K562 (cell line): Measurements from ENCODE around the gene TRAF3. TPM values are rescaled to one million over a fixed set of nuclear protein-coding genes. Genes with fewer than 3 reads are reported as not detected.
"Not testable (repeated sequence)": the region's sequence is repeated elsewhere in the genome, so short reads cannot be mapped to it uniquely, and the experiment has no call there.

Source experiments
- ATAC-seq: fragments of 200-7000 bp; cut with Tn5 transposase; 3 replicates; pipeline ENCODE4 v1.9.1; 2020; ENCODE audit warnings: moderate library complexity
- BruUV-seq: library from RNA; stranded (reverse); fragments of 400-500 nt; replicated peaks from 2 replicates; lab custom pipeline; 2021; lab: Mats Ljungman, UMichigan
- CTCF ChIA-PET: fragments of 300-600 bp; formaldehyde crosslinking; extraction: SDS; loops from one replicate; lab custom pipeline; 2021; ENCODE audit warnings: low intra/inter-chr PET ratio; lab: Yijun Ruan, JAX
- POLR2A ChIA-PET: fragments of 300-600, 350-650 bp; sonication (Branson Sonifier 250); formaldehyde crosslinking; extraction: SDS; loops from one replicate; lab custom pipeline; 2021; ENCODE audit warnings: antibody characterized with exemption, inconsistent platforms; lab: Yijun Ruan, JAX
- DNase-seq, 4 experiments: peaks; one replicate each; pipeline versions ENCODE4 v3.0.0 to v3.0.0-alpha.2; 2011 to 2018; ENCODE audit warnings: low spot score in 3 of 4, mixed read lengths in 3 of 4; ENCODE audit errors: extremely low read depth in 1 of 4
- FAIRE-seq: peaks from 2 replicates; lab custom pipeline; 2011; peaks lifted over from hg19 to GRCh38; lab: Jason Lieb, UNC
- H2AFZ ChIP-seq: 2 replicates; pipeline ENCODE4 v1.6.0; 2011; ENCODE audit warnings: low read depth, low read length, control low read depth, inconsistent platforms
- H3K27ac ChIP-seq: fragments of 200-600 bp; 3 replicates; pipeline ENCODE4 v1.8.0; 2011; ENCODE audit warnings: low read depth, mild to moderate bottlenecking, control low read depth, inconsistent platforms, low read length, moderate library complexity, mixed read lengths; ENCODE audit errors: extremely low read depth
- H3K27me3 ChIP-seq, 2 experiments: fragments of 300-600 bp in 1 of 2; 2 replicates in 1 of 2; 3 replicates in 1 of 2; pipeline versions ENCODE4 v1.6.0 to v1.8.0; 2011; ENCODE audit warnings: inconsistent platforms in 2 of 2, low read length in 2 of 2, mild to moderate bottlenecking in 1 of 2, mixed read lengths in 1 of 2, moderate library complexity in 1 of 2; ENCODE audit not compliant: control insufficient read depth in 2 of 2, insufficient read depth in 2 of 2
- H3K36me3 ChIP-seq: fragments of 300-600 bp; 3 replicates; pipeline ENCODE4 v1.8.0; 2011; ENCODE audit warnings: mild to moderate bottlenecking, low read length, inconsistent platforms; ENCODE audit not compliant: control insufficient read depth, insufficient read depth
- H3K4me1 ChIP-seq, 2 experiments: fragments of 200-600 bp in 1 of 2; replicated peaks in 1 of 2; 2 replicates in 1 of 2; 3 replicates in 1 of 2; pipeline versions ENCODE4 v1.5.1 to v1.8.0; 2011; ENCODE audit warnings: inconsistent platforms in 2 of 2, low read length in 2 of 2, mild to moderate bottlenecking in 1 of 2, mixed read lengths in 1 of 2, moderate library complexity in 1 of 2; ENCODE audit not compliant: control insufficient read depth in 2 of 2, insufficient read depth in 2 of 2
- H3K4me2 ChIP-seq: 2 replicates; pipeline ENCODE4 v1.6.1; 2011; ENCODE audit warnings: low read length, control low read depth, inconsistent platforms, mixed read lengths; ENCODE audit not compliant: insufficient read depth
- H3K4me3 ChIP-seq: fragments of 200-600 bp; sonication (generic), shearing (Covaris generic); 2 replicates; pipeline ENCODE4 v1.5.1; 2016; ENCODE audit warnings: control low read depth, inconsistent platforms
- H3K79me2 ChIP-seq: fragments of 200-600 bp; 3 replicates; pipeline ENCODE4 v1.8.0; 2011; ENCODE audit warnings: low read length, inconsistent platforms; ENCODE audit not compliant: control insufficient read depth, insufficient read depth
- H3K9ac ChIP-seq, 2 experiments: 2 replicates each; pipeline versions ENCODE4 v1.6.0 to v1.6.1; 2011; ENCODE audit warnings: low read depth in 2 of 2, low read length in 2 of 2, control low read depth in 1 of 2, inconsistent platforms in 1 of 2, mild to moderate bottlenecking in 1 of 2, mixed read lengths in 1 of 2; ENCODE audit not compliant: insufficient read depth in 1 of 2
- H3K9me1 ChIP-seq: one replicate; pipeline ENCODE4 v1.6.0; 2011; ENCODE audit warnings: inconsistent platforms, mild to moderate bottlenecking, low read length, moderate library complexity; ENCODE audit not compliant: control insufficient read depth, insufficient read depth
- H3K9me3 ChIP-seq: replicated peaks from 2 replicates; pipeline ENCODE4 v1.5.1; 2011; ENCODE audit warnings: low read depth, low read length, inconsistent platforms; ENCODE audit not compliant: control insufficient read depth, insufficient read depth
- H4K20me1 ChIP-seq: replicated peaks from 2 replicates; pipeline ENCODE4 v1.6.1; 2011; ENCODE audit warnings: low read length, inconsistent platforms, mixed read lengths; ENCODE audit not compliant: control insufficient read depth, insufficient read depth
- CBX8 ChIP-seq: fragments of 200-600 bp; sonication (generic); IDR thresholded peaks from 2 replicates; pipeline ENCODE4 v1.6.1; 2012; ENCODE audit warnings: borderline replicate concordance, mixed run types, low read depth, mild to moderate bottlenecking, moderate library complexity, mixed read lengths, low read length, control low read depth, inconsistent platforms; ENCODE audit not compliant: poor library complexity, severe bottlenecking; ENCODE audit errors: extremely low read depth
- FOXJ3 ChIP-seq: sonication (generic); formaldehyde crosslinking; IDR thresholded peaks from 2 replicates; pipeline ENCODE4 v1.4.0; 2020; ENCODE audit warnings: mild to moderate bottlenecking, missing genetic modification reagents
- NR2F6 ChIP-seq: fragments of 450-650 bp; formaldehyde crosslinking; IDR thresholded peaks from 2 replicates; pipeline ENCODE4 v1.4.0; 2020; ENCODE audit warnings: mild to moderate bottlenecking
- RHOXF2B ChIP-seq: fragments of 250-450 bp; sonication (Bioruptor Pico); conservative IDR thresholded peaks from 2 replicates; pipeline ENCODE4 v1.5.1; 2021
- SIN3B ChIP-seq: fragments of 450-650 bp; IDR thresholded peaks from 2 replicates; pipeline ENCODE4 v1.6.1; 2017; ENCODE audit warnings: low read depth, mild to moderate bottlenecking, moderate library complexity
- WGBS: fragments of 100-300 bp; shearing (Covaris generic); methylation state at CpG from one replicate; pipeline ENCODE4 v1.1.6; 2016; ENCODE audit warnings: low coverage, mixed read lengths; ENCODE audit not compliant: insufficient coverage; ENCODE audit errors: missing lambda C conversion rate; 5-methylcytosine and 5-hydroxymethylcytosine counted together
- in situ Hi-C: fragments of 300-500 bp; cut with MboI; formaldehyde crosslinking; loops from 4 replicates; pipeline ENCODE4 v1.15.0; 2018; ENCODE audit warnings: inconsistent platforms, mixed read lengths
- intact Hi-C: fragments of 100-400 bp; cut with micrococcal nuclease; formaldehyde crosslinking; loops from 2 replicates; pipeline ENCODE4 v1.14.2; 2022
- polyA plus RNA-seq, 8 experiments: library from polyadenylated mRNA; depleted of rRNA in 4 of 8; stranded (reverse) in 5 of 8; unstranded in 3 of 8; fragments of >200 nt; fragmentation: Nextera tagmentation in 2 of 8; fragmentation: Illumina TruSeq in 1 of 8; extraction: Ambion mirVana in 2 of 8; extraction: Trizol in 1 of 8; gene quantifications; 2 replicates each; pipeline versions ENCODE4 v1.2.1 to v1.2.3, GENCODE V29; 2011 to 2014; ENCODE audit warnings: inconsistent platforms in 1 of 8, missing spikeins in 1 of 8
- total RNA-seq, 7 experiments: library from RNA; depleted of rRNA in 6 of 7; stranded (reverse); fragments of >200 nt in 6 of 7; fragmentation: Illumina TruSeq in 2 of 7; extraction: Trizol in 2 of 7; gene quantifications; 2 replicates each; pipeline versions ENCODE4 v1.2.1 to v1.2.3, GENCODE V29; 2011 to 2021; ENCODE audit warnings: low replicate concordance in 1 of 7
- TF ChIP-seq, protein P1 (sequence below): fragments of 450-650 bp; IDR thresholded peaks from 2 replicates; pipeline ENCODE4 v1.6.1; 2018; ENCODE audit not compliant: partially characterized antibody

Gene TRAF3
- total and polyA plus RNA-seq, 9 of the 15 experiments (the other 6 are each of a cell fraction or from before 2014, with no cell fraction given): 0.52 to 21.3 (median 9.9) TPM

- TF ChIP-seq CBX8 (no peak), RHOXF2B (CRISPR knock-in tag) (no peak), NR2F6 (CRISPR knock-in tag) (no peak), SIN3B (no peak), FOXJ3 (no peak)
- TF ChIP-seq, protein P1, sequence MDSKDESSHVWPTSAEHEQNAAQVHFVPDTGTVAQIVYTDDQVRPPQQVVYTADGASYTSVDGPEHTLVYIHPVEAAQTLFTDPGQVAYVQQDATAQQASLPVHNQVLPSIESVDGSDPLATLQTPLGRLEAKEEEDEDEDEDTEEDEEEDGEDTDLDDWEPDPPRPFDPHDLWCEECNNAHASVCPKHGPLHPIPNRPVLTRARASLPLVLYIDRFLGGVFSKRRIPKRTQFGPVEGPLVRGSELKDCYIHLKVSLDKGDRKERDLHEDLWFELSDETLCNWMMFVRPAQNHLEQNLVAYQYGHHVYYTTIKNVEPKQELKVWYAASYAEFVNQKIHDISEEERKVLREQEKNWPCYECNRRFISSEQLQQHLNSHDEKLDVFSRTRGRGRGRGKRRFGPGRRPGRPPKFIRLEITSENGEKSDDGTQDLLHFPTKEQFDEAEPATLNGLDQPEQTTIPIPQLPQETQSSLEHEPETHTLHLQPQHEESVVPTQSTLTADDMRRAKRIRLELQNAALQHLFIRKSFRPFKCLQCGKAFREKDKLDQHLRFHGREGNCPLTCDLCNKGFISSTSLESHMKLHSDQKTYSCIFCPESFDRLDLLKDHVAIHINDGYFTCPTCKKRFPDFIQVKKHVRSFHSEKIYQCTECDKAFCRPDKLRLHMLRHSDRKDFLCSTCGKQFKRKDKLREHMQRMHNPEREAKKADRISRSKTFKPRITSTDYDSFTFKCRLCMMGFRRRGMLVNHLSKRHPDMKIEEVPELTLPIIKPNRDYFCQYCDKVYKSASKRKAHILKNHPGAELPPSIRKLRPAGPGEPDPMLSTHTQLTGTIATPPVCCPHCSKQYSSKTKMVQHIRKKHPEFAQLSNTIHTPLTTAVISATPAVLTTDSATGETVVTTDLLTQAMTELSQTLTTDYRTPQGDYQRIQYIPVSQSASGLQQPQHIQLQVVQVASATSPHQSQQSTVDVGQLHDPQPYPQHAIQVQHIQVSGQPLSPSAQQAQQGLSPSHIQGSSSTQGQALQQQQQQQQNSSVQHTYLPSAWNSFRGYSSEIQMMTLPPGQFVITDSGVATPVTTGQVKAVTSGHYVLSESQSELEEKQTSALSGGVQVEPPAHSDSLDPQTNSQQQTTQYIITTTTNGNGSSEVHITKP: no peak
- no peak overlapping the region for H3K4me3 ChIP-seq
- DNase-seq (no peak), FAIRE-seq (no peak), ATAC-seq (no peak)
- no peak overlapping the region for H2AFZ ChIP-seq
- CTCF ChIA-PET: no interaction called here
- H3K27me3 ChIP-seq: no peaks in the 10 kb centered on the region
- peaks cover 52% of the 10 kb centered on the region for H3K36me3 ChIP-seq
- peaks cover 0 to 3% of the 10 kb centered on the region in 2 experiments; a peak in 2 of 5 replicates for H3K4me1 ChIP-seq
- H3K9me1 ChIP-seq: no peaks in the 10 kb centered on the region
- no peaks in the 10 kb centered on the region for H3K79me2 ChIP-seq
- in situ Hi-C loops: no loop called here
- H3K9me3 ChIP-seq: no peaks in the 10 kb centered on the region
- H3K27ac ChIP-seq: no peak overlapping the region
- no peaks in the 10 kb centered on the region for H4K20me1 ChIP-seq
- intact Hi-C loops: no loop called here
- WGBS: 92% methylated on average over 2 of the region's 2 CpGs
- POLR2A ChIA-PET: no interaction called here
- H3K4me2 ChIP-seq: no peak overlapping the region
- BruUV-seq: no TSS peak
- H3K9ac ChIP-seq: no peak overlapping the region
Observed at GRCh38 chr14:102875652-102876051, 98.4 kb downstream of the TRAF3 start.

- H3K9ac ChIP-seq, in situ Hi-C loops, H3K27ac ChIP-seq, ATAC-seq, H3K79me2 ChIP-seq, H3K4me1 ChIP-seq, H3K27me3 ChIP-seq, POLR2A ChIA-PET, BruUV-seq, H3K4me2 ChIP-seq, intact Hi-C loops, DNase-seq, CTCF ChIA-PET, H3K4me3 ChIP-seq, H2AFZ ChIP-seq, H3K9me1 ChIP-seq, FAIRE-seq, H3K9me3 ChIP-seq, H4K20me1 ChIP-seq: not testable (repeated sequence)
- H3K36me3 ChIP-seq: peaks cover 37% of the 10 kb centered on the region
- 95% methylated on average over 9 of the region's 10 CpGs for WGBS
Observed at GRCh38 chr14:102877511-102877910, 100.3 kb downstream of the TRAF3 start.
